CD4-positive, alpha-beta T cell treated with Interleukin-4 for 1 hour (primary cell): ENCODE measurements around the gene MICAL2.

ENCODE experiments used
- DNase-seq, 2 donors: peaks; one replicate each; pipeline ENCODE4 v3.0.0-alpha.2; 2020 to 2022

Gene MICAL2

GRCh38 chr11:12291766-12292165 lies 181.4 kb downstream of the MICAL2 start:
- no peak for DNase-seq

GRCh38 chr11:12292766-12293165 lies 182.4 kb downstream of the MICAL2 start:
- DNase-seq, result no peak

- no peak for DNase-seq
Observed at GRCh38 chr11:12293486-12293885, 183.1 kb downstream of the MICAL2 start.

GRCh38 chr11:12294613-12295012 lies 184.2 kb downstream of the MICAL2 start:
- no peak for DNase-seq

- DNase-seq, result no peak
Observed at GRCh38 chr11:12295943-12296342, 185.6 kb downstream of the MICAL2 start.

DNA sequence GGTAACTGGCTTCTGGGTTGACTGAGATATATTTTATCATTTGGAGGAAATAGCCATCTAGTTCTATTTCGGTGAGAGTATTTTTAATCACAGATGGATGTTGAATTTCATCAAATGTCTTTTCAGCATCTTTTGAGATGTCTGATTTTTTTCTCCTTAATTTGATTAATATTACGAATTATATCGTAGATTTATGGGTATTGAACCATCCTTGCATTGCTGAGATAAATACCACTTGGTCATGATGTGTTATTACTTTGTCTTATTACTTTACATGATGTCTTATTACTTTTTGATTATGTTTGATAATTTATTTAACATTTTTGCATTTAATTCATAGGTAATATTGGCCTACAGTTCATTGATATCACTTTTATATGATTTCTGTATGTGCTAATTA lies 188.2 kb downstream of the MICAL2 start:
- DNase-seq, result no peak

- DNase-seq, result no peak
Observed at GRCh38 chr11:12301379-12301778, 191.0 kb downstream of the MICAL2 start.

GRCh38 chr11:12303421-12304149 lies 193.2 kb downstream of the MICAL2 start:
- DNase-seq, result no peak

DNA sequence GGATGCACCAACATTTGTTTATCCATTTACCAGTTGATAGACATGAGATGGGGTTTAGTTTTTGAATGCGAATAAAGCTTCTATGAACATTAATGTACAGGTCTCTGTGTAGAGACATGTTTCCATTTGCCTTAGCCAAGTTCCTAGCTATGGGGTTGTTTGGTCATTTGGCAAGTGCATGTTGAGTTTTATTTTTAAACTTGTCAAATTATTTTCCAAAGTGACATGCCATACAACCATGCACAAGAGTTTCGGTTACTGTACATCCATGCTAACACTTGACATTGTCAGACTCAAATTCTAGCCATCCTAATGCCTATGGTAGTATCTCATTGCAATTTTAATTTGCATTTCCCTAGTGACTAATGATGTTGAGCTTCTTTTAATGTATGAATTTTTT lies 196.4 kb downstream of the MICAL2 start:
- DNase-seq, result no peak

DNA sequence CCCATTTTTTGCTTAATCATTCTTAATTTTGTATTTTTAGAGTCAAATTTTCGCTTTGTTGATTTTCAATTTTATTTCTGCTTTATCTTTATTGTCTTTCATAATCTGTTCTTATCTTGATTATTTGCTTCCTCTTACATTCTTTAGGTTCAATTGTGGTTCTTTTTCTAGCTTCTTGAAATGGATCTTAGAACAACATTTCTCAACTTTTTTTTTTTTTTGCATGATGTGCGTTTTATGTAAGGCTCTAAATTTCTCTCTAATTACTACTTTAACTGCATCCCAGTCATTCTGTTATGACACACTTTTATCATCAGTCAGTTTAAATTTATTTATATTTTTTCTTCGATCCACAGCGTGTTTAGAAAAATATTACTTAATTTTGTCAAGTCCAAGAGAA lies 201.7 kb downstream of the MICAL2 start:
- DNase-seq, result no peak
